Spinal cord (tissue), 10 donors: Measurements from ENCODE around the gene MAML3. TPM values are rescaled to one million over a fixed set of nuclear protein-coding genes. Genes with fewer than 3 reads are reported as not detected.

Source experiments
- DNase-seq, 6 donors: peaks; one replicate each; pipeline versions ENCODE4 v3.0.0 to v3.0.0-alpha.2; 2013 to 2015; ENCODE audit warnings: low spot score in 6 of 6, low read depth in 4 of 6
- H3K27ac ChIP-seq: one replicate; pipeline ENCODE4 v1.5.1; 2013; ENCODE audit warnings: low read depth, low read length, control low read depth
- H3K27me3 ChIP-seq: one replicate; pipeline ENCODE4 v1.6.1; 2013; ENCODE audit warnings: low read length; ENCODE audit not compliant: control insufficient read depth, insufficient read depth
- H3K36me3 ChIP-seq: one replicate; pipeline ENCODE4 v1.6.1; 2013; ENCODE audit warnings: low read length; ENCODE audit not compliant: control insufficient read depth, insufficient read depth
- H3K4me1 ChIP-seq: one replicate; pipeline ENCODE4 v1.6.1; 2013; ENCODE audit warnings: low read length; ENCODE audit not compliant: control insufficient read depth, insufficient read depth
- H3K4me3 ChIP-seq: one replicate; pipeline ENCODE4 v1.5.1; 2013; ENCODE audit warnings: low read depth, low read length, control low read depth
- H3K9me3 ChIP-seq: one replicate; pipeline ENCODE4 v1.6.1; 2013; ENCODE audit warnings: low read length; ENCODE audit not compliant: control insufficient read depth, insufficient read depth
- WGBS: methylation state at CpG from one replicate; pipeline ENCODE4 v1.1.5; 2013; ENCODE audit warnings: missing lambda C conversion rate; ENCODE audit not compliant: insufficient coverage; 5-methylcytosine and 5-hydroxymethylcytosine counted together
- polyA plus RNA-seq, 2 donors: library from polyadenylated mRNA; unstranded; fragments of 120-200 nt; gene quantifications; one replicate each; pipeline ENCODE4 v1.2.1, GENCODE V29; 2013; ENCODE audit not compliant: insufficient read length in 2 of 2
- total RNA-seq, 2 donors: library from RNA; depleted of rRNA in 1 of 2; stranded (reverse); fragments of 120-200 nt in 1 of 2; fragments of >200 nt in 1 of 2; gene quantifications; one replicate each; pipeline versions ENCODE4 v1.2.3 to v1.2.4, GENCODE V29; 2013 to 2014
- donor health status: healthy.

The MAML3 gene
- total and polyA plus RNA-seq, 4 donors, result 6.0 to 11.0 (median 8.2) TPM

DNA sequence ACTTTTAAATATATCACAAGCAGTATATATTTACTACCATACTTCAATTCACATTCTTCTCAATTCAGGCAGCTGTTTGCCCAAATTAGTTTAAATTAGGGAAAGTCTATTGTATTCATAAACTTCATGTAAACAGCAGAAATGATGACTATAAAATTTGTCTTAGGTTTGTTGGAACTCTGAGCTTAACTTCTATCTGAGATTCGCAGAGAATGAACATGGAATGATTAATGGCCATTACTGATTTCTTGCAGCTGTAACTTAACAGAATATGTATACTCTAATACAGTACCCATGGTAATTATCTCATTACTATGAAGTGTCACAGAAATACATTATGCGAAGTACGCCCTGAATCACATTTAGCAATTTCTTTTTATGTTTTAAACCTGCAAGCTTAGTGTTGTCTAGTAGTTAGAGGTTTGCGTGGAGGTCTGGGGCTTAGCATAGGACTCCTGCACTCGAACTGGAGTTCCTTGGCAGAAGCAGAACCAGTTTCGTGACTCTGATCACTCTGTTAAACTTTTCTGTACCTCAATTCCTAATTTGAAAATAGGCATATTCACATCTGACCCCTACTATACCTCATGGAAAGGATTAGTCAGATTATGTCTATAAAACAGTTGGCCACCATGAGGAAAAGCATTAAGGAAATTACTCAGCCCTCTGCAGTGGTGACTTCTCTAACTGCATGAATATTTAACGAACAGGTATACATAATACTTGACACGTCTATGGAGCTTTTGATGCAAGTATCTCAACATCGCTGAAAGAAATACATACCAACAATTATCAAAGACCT is 245.1 kb downstream of the MAML3 start:
- Histone ChIP-seq H3K4me1 (no peaks in the 10 kb centered on the region), H3K4me3 (no peak overlapping the region), H3K27ac (no peak overlapping the region), H3K27me3 (no peaks in the 10 kb centered on the region), H3K36me3 (no peaks in the 10 kb centered on the region), H3K9me3 (no peaks in the 10 kb centered on the region)
- 93% methylated on average over 4 of the region's 9 CpGs for WGBS
- DNase-seq, result no peak

DNA sequence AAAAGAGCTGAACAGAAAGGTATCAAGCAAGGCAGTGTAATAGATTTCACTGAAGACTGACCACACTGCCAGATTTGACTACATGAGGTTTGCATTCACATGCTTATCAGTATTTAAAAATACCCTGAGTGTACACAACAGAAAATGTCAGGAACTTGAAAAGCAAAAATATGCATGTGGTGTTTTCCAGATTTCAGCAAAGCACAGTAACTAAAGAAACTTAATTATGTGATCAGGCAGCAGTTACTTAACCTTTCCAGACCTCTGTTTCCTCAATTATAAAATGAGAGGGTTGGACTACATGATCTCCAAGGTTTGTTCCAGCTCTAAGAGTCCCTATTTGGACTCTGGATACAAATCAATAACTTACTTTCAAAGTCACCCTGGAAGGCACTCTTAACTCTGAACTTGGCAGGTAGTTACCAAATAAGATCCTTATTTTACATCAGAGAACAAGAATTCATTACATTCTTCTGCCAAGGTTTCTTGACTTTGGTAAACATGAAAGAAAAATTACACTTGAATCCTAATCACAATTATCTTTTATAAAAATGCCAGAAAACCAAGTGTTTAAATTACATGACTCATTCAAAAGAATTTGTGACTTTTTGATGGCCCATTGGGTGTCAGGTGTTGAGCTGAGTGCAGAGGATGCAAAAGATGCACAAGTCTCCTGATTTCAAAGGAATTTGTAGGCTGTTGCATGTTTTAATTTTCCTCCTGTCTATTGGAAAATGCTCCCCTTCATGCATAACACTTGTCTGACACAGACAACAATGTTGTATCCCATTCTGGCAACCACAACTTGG is 246.8 kb downstream of the MAML3 start:
- Histone ChIP-seq H3K27ac (no peak overlapping the region), H3K4me1 (peaks cover 6% of the 10 kb centered on the region), H3K36me3 (no peaks in the 10 kb centered on the region), H3K27me3 (no peaks in the 10 kb centered on the region), H3K9me3 (no peaks in the 10 kb centered on the region), H3K4me3 (no peak overlapping the region)
- no peak for DNase-seq

DNA sequence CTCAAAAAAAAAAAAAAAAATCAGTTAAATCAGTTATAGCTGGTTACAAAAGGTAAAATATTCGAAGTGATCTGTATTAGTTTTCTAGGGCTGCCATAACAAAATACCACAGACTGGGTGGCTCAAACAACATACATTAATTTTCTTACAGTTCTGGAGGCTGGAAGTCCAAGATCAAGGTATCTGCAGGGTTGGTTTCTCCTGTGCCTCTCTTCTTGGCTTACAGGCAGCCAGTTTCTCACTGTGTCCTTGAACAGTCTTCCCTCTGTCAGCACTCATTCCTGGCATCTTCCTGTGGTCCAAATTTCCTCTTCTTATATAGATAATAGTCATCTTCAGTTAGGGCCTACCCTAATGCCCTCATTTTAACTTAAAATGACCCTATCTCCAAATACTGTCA is 248.5 kb downstream of the MAML3 start:
- Histone ChIP-seq H3K27ac (no peak overlapping the region), H3K9me3 (no peaks in the 10 kb centered on the region), H3K4me3 (no peak overlapping the region), H3K36me3 (no peaks in the 10 kb centered on the region), H3K27me3 (no peaks in the 10 kb centered on the region), H3K4me1 (peaks cover 12% of the 10 kb centered on the region)
- no peak for DNase-seq
- WGBS, result no CpG with 5 or more reads among the region's 1 CpG

DNA sequence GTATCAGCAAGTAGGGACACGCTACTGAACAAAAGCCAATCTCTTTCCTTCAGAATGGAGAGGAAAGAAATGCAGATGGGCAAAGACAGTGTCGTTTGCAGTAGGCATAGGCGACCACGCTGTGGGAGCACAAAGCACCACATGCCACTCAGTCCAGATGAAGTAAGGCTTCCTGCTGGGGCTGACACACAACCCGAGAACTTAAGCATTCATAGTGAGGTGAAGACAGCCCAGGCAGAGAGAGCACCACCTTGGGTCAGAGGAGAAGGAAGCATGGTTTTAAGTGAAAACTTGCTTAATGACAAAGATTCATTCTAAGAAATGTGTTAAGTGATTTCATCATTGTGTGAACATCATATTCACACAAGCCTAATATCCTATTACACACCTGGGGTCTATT is 249.6 kb downstream of the MAML3 start:
- no peak overlapping the region for H3K4me3 ChIP-seq
- no peak for DNase-seq
- H3K9me3 ChIP-seq, result no peaks in the 10 kb centered on the region
- peaks cover 12% of the 10 kb centered on the region for H3K4me1 ChIP-seq
- no peak overlapping the region for H3K27ac ChIP-seq
- H3K27me3 ChIP-seq, result no peaks in the 10 kb centered on the region
- no peaks in the 10 kb centered on the region for H3K36me3 ChIP-seq
- WGBS, result 90% methylated on average over 4 of the region's 5 CpGs

DNA sequence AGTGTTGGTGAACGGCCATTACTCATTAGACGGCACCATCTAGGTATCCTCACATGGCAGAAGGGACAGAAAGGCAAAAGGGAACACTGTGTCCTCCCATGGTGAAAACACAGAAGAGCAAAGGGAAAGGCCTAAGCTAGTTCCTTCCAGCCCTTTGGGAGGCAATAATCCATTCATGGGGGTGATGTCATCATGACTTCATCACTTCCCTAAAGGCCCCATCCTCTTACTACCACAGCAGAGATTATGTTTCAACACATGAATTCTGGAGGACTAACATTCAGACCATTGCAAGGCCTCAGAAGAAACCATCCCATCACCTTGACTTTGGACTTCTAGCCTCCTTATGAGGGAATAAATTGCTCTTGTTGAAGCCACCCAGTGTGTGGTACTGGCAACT is 250.1 kb downstream of the MAML3 start:
- H3K9me3 ChIP-seq, result no peaks in the 10 kb centered on the region
- H3K27me3 ChIP-seq, result no peaks in the 10 kb centered on the region
- no peak overlapping the region for H3K27ac ChIP-seq
- no peaks in the 10 kb centered on the region for H3K36me3 ChIP-seq
- no peak for DNase-seq
- WGBS, result 95% methylated on average over 2 of the region's 2 CpGs
- H3K4me1 ChIP-seq, result peaks cover 12% of the 10 kb centered on the region
- H3K4me3 ChIP-seq, result no peak overlapping the region

DNA sequence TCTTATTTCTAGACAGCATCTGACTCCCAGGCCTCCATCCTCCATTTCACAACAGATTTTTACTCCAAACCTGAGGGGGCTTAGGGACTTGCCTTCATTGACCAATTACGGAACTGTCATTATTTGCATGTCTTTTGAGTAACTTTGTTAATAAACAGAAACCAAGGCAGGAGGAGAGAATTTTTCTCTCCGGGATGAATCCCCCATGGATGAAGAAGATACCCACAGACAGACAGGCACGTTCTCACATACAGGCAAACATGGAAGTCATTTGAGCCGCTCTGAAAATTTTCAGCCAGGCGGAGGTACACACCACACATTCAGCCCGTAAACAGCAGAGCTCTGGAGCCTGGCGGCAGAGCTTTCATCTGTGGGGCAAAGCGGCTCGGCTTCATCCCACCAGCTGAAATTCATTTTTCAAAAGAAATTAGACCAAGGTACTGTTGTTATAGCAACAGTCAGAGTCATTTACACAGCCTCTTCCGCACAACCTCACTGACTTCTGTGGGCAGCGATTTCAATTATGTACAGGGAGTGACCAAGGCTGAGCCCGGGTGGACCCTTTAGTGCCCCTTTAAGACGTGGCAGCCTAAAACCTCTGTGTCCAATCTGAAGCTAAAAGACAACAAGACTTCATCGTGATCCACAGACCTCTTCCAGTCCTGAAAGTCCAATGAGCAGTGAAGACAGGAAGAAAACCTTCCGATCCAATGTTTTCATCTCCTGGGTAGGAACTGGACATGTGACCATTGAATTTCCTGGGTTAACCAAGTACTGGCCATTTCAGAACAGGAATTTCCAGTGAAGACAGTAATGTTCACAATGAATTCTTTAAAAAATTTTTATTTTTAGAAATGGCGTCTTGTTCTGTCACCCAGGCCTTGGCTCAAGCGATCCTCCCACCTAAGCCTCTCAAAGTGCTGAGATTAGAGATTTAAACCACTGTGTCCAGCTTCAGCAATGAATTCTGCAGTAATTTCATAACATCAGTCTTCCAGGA is 251.4 kb downstream of the MAML3 start:
- H3K9me3 ChIP-seq, result no peaks in the 10 kb centered on the region
- H3K4me3 ChIP-seq, result peak overlapping the region; percentile 34
- no peaks in the 10 kb centered on the region for H3K36me3 ChIP-seq
- H3K4me1 ChIP-seq, result peaks cover 12% of the 10 kb centered on the region
- H3K27me3 ChIP-seq, result no peaks in the 10 kb centered on the region
- 50% methylated on average over 12 of the region's 17 CpGs for WGBS
- H3K27ac ChIP-seq, result peak overlapping the region; percentile 36
- peak in 2 of 6 donors; percentile 75 to 84 for DNase-seq

DNA sequence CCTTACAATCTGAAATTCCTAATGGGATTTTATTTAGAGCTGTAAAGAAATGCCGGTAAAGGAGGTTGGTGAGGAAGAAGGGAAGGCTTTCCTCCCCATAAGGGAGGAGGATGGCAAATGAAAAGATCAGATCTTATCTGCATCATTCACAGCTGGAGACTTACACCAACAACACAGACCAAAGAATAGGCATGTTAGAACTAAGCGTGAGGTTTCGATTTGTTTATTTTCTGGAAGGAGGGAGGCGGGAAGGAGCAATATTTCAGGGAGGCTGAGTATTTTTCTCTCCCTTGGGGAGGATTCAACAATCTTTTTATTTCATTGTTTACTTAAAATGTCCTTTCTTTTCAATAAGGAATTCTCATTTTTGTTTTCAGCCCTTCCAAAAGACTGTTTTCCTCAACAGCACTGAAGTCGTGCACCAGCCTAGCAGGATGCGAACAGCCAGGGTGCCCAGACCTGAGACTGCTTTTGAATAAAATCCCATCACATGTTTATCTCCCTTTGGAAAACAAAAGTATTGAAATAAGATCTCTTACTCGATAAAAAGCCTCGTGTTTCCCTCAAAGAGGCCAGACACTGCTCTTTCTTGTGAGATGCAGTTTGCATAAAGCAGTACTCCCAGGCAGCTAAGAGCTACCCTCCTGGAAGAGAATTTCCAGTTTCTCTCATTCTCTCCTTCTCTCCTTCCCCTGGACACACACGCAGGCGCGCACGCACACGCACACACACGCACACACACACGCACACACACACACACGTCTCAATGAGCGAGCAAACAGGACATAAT is 252.3 kb downstream of the MAML3 start:
- WGBS, result 11% methylated on average over 11 of the region's 17 CpGs
- no peaks in the 10 kb centered on the region for H3K36me3 ChIP-seq
- peaks cover 12% of the 10 kb centered on the region for H3K4me1 ChIP-seq
- H3K27ac ChIP-seq, result peak overlapping the region; percentile 36
- peak overlapping the region; percentile 34 for H3K4me3 ChIP-seq
- no peaks in the 10 kb centered on the region for H3K27me3 ChIP-seq
- no peaks in the 10 kb centered on the region for H3K9me3 ChIP-seq
- DNase-seq, result peak in 1 of 6 donors; percentile 82

DNA sequence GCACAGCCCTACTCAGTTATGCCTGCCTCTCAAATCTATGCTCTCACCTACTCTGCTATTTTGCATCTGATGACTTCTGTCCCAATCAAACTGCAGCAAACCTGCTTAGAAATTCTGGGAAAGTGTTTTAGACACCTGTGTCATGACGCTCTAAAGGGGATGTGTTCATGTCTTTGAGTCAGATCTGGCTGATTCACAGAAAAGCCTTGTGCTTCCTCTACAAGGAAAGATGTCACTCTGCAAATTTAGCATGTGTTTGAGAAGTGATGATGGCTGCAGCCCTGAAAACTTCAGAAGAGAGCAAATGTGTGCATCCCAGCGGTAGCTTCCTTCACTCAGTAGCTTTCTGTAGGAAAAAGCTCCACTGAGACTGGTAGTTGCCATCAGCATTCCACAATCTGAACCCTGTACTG is 253.0 kb downstream of the MAML3 start:
- WGBS, result 48% methylated on average over 2 of the region's 2 CpGs
- H3K27me3 ChIP-seq, result no peaks in the 10 kb centered on the region
- H3K27ac ChIP-seq, result peak overlapping the region; percentile 36
- H3K36me3 ChIP-seq, result no peaks in the 10 kb centered on the region
- H3K9me3 ChIP-seq, result no peaks in the 10 kb centered on the region
- peak in 1 of 6 donors; percentile 66 for DNase-seq
- H3K4me3 ChIP-seq, result no peak overlapping the region
- H3K4me1 ChIP-seq, result peaks cover 12% of the 10 kb centered on the region
